HCT116 (cell line): ENCODE data around the gene TMEM240. TPM values are rescaled to one million over a fixed set of nuclear protein-coding genes. Genes with fewer than 3 reads are reported as not detected.
A peak's percentile ranks its signal among the peaks of the same experiment; 100 is the strongest.
"Not testable (repeated sequence)": the region's sequence is repeated elsewhere in the genome, so short reads cannot be mapped to it uniquely, and the experiment has no call there.

Source experiments
- ATAC-seq: fragments of 200-7000 bp; cut with Tn5 transposase; 2 replicates; pipeline ENCODE4 v1.9.1; 2020; ENCODE audit warnings: mild to moderate bottlenecking, moderate library complexity
- BruUV-seq: library from RNA; stranded (reverse); fragments of 400-500 nt; replicated peaks from 2 replicates; lab custom pipeline; 2021; lab: Mats Ljungman, UMichigan
- CTCF ChIA-PET: fragments of 300-600 bp; sonication (Branson Sonifier 250); formaldehyde crosslinking; loops from one replicate; lab custom pipeline; 2021; ENCODE audit warnings: antibody characterized with exemption; lab: Charles Lee
- POLR2A ChIA-PET: fragments of 300-600, 350-600 bp; sonication (Branson Sonifier 250); formaldehyde crosslinking; loops from one replicate; lab custom pipeline; 2021; ENCODE audit warnings: antibody characterized with exemption; lab: Charles Lee
- RAD21 ChIA-PET, 2 experiments: fragments of 300-600 bp; sonication (Branson Sonifier 250); formaldehyde crosslinking; loops; one replicate each; lab custom pipeline; 2023; ENCODE audit warnings: low total read pairs in 2 of 2; ENCODE audit not compliant: uncharacterized antibody in 2 of 2, unreplicated experiment in 2 of 2, low non-redundant PET in 1 of 2; lab: Charles Lee
- DNase-seq: peaks from one replicate; pipeline ENCODE4 v3.0.0-alpha.2; 2010; ENCODE audit warnings: low read depth, low spot score
- H2AFZ ChIP-seq: fragments of 200-600 bp; shearing (Covaris generic), sonication (generic); 2 replicates; pipeline ENCODE4 v1.6.1; 2017; ENCODE audit warnings: low read depth, mixed run types, mixed read lengths, antibody characterized with exemption, low read length; ENCODE audit not compliant: poor library complexity, severe bottlenecking
- H3K27ac ChIP-seq: 2 replicates; pipeline ENCODE4 v1.5.1; 2012; ENCODE audit warnings: low read depth, low read length
- H3K27me3 ChIP-seq: fragments of 200-600 bp; sonication (generic); 2 replicates; pipeline ENCODE4 v1.6.1; 2016; ENCODE audit warnings: mixed run types, low read length, mixed read lengths; ENCODE audit not compliant: insufficient read depth
- H3K36me3 ChIP-seq, 2 experiments: fragments of 200-500 bp in 1 of 2; fragments of 200-600 bp in 1 of 2; sonication (Bioruptor generic) in 1 of 2; sonication (generic) in 1 of 2; 2 replicates each; pipeline versions ENCODE4 v1.5.1 to v1.6.1; 2014 to 2016; ENCODE audit warnings: low read length in 2 of 2, inconsistent platforms in 1 of 2, mixed read lengths in 1 of 2, mixed run types in 1 of 2; ENCODE audit not compliant: insufficient read depth in 2 of 2, control insufficient read depth in 1 of 2
- H3K4me1 ChIP-seq, 2 experiments: fragments of 200-600 bp in 1 of 2; sonication (generic) in 1 of 2; 2 replicates each; pipeline versions ENCODE4 v1.5.1 to v1.6.1; 2012 to 2017; ENCODE audit warnings: low read length in 2 of 2, inconsistent platforms in 1 of 2, mild to moderate bottlenecking in 1 of 2, mixed read lengths in 1 of 2, mixed run types in 1 of 2, moderate library complexity in 1 of 2; ENCODE audit not compliant: insufficient read depth in 2 of 2, control insufficient read depth in 1 of 2
- H3K4me2 ChIP-seq: fragments of 200-600 bp; sonication (generic); 2 replicates; pipeline ENCODE4 v1.6.1; 2017; ENCODE audit warnings: mixed run types, low read length, mixed read lengths
- H3K4me3 ChIP-seq, 2 experiments: fragments of 200-600 bp in 1 of 2; sonication (generic) in 1 of 2; replicated peaks in 1 of 2; 2 replicates each; pipeline ENCODE4 v1.5.1; 2011 to 2016; ENCODE audit warnings: low read length in 2 of 2, control low read depth in 1 of 2, low read depth in 1 of 2, mild to moderate bottlenecking in 1 of 2, mixed read lengths in 1 of 2, mixed run types in 1 of 2
- H3K79me2 ChIP-seq: fragments of 200-600 bp; sonication (generic); 2 replicates; pipeline ENCODE4 v1.6.1; 2017; ENCODE audit warnings: mild to moderate bottlenecking, mixed run types, low read length, moderate library complexity, mixed read lengths; ENCODE audit not compliant: insufficient read depth
- H3K9ac ChIP-seq: fragments of 200-600 bp; sonication (generic); 2 replicates; pipeline ENCODE4 v1.6.1; 2016; ENCODE audit warnings: low read length, mixed read lengths
- H3K9me2 ChIP-seq: fragments of 200-600 bp; sonication (generic), shearing (Covaris generic); 2 replicates; pipeline ENCODE4 v1.6.1; 2017; ENCODE audit warnings: mixed run types, mild to moderate bottlenecking, moderate library complexity; ENCODE audit not compliant: insufficient read depth
- H3K9me3 ChIP-seq, 2 experiments: fragments of 200-500 bp in 1 of 2; fragments of 200-600 bp in 1 of 2; sonication (Bioruptor generic) in 1 of 2; sonication (generic) in 1 of 2; 2 replicates each; pipeline ENCODE4 v1.6.1; 2014 to 2017; ENCODE audit warnings: low read length in 2 of 2, mixed read lengths in 2 of 2, inconsistent platforms in 1 of 2, low read depth in 1 of 2, mild to moderate bottlenecking in 1 of 2, mixed run types in 1 of 2, moderate library complexity in 1 of 2; ENCODE audit not compliant: control insufficient read depth in 1 of 2, insufficient read depth in 1 of 2
- H4K20me1 ChIP-seq: fragments of 200-600 bp; sonication (generic), shearing (Covaris generic); 2 replicates; pipeline ENCODE4 v1.6.1; 2017; ENCODE audit warnings: mixed run types, mild to moderate bottlenecking, moderate library complexity; ENCODE audit not compliant: insufficient read depth
- JUND ChIP-seq: IDR thresholded peaks from 2 replicates; pipeline ENCODE4 v1.6.1; 2012
- intact Hi-C: fragments of 100-400 bp; cut with micrococcal nuclease; formaldehyde crosslinking; loops from 2 replicates; pipeline ENCODE4 v1.10.0; 2022
- total RNA-seq: library from RNA; stranded (reverse); gene quantifications from one replicate; pipeline ENCODE4 v1.2.1, GENCODE V29; 2021; ENCODE audit not compliant: unreplicated experiment

TMEM240 gene
- total RNA-seq, 1 experiment from 2014 or later, result 2.3 TPM

- no peak for TF ChIP-seq JUND
Measured at GRCh38 chr1:1487701-1488100, 52.7 kb downstream of the TMEM240 start (continued).

- POLR2A ChIA-PET, RAD21 ChIA-PET: not testable (repeated sequence)
- H3K36me3 ChIP-seq, result peaks cover 14 to 55% of the 10 kb centered on the region in 2 experiments
Measured at GRCh38 chr1:1485755-1486317, 54.6 kb downstream of the TMEM240 start.

GRCh38 chr1:1484976-1485750, 55.3 kb downstream of the TMEM240 start:
- H2AFZ ChIP-seq, RAD21 ChIA-PET, CTCF ChIA-PET, DNase-seq, BruUV-seq, H3K27me3 ChIP-seq, H3K4me3 ChIP-seq, H3K9ac ChIP-seq, H3K9me2 ChIP-seq, intact Hi-C loops, H3K4me2 ChIP-seq, POLR2A ChIA-PET, H4K20me1 ChIP-seq, H3K4me1 ChIP-seq, H3K9me3 ChIP-seq, H3K27ac ChIP-seq: not testable (repeated sequence)
- 0 out of 2 replicates have a peak, but pooled peaks have one; percentile 8 for ATAC-seq
- peaks cover 10% of the 10 kb centered on the region; the same call in 1 of the 2 replicates for H3K79me2 ChIP-seq
- peaks cover 14 to 48% of the 10 kb centered on the region in 2 experiments for H3K36me3 ChIP-seq

More at GRCh38 chr1:1485755-1486317, 54.6 kb downstream of the TMEM240 start:
- H3K27ac ChIP-seq, H3K4me3 ChIP-seq, H3K9me3 ChIP-seq, intact Hi-C loops, ATAC-seq, H4K20me1 ChIP-seq, BruUV-seq, H3K4me1 ChIP-seq, H3K27me3 ChIP-seq, H3K9ac ChIP-seq, CTCF ChIA-PET, DNase-seq, H3K4me2 ChIP-seq, H2AFZ ChIP-seq, H3K9me2 ChIP-seq, H3K79me2 ChIP-seq: not testable (repeated sequence)

Other genes with a start within 250 kb of the TMEM240 start
- gene ACAP3, start 232.7 kb downstream of the TMEM240 start, total RNA-seq, result 38.8 TPM
- 47.2 TPM for gene PUSL1, start 232.0 kb downstream of the TMEM240 start, total RNA-seq
- gene INTS11, start 216.0 kb downstream of the TMEM240 start, total RNA-seq, result 161 TPM
- gene CPTP, start 215.8 kb downstream of the TMEM240 start, total RNA-seq, result 16.3 TPM
- gene TAS1R3, start 209.3 kb downstream of the TMEM240 start, total RNA-seq, result 0.07 TPM
- 160 TPM for gene DVL1, start 191.2 kb downstream of the TMEM240 start, total RNA-seq
- 0.74 TPM for gene MXRA8, start 182.1 kb downstream of the TMEM240 start, total RNA-seq
- gene AURKAIP1, start 165.4 kb downstream of the TMEM240 start, total RNA-seq, result 200 TPM
- gene CCNL2, start 141.3 kb downstream of the TMEM240 start, total RNA-seq, result 173 TPM
- 131 TPM for gene MRPL20, start 133.3 kb downstream of the TMEM240 start, total RNA-seq
- not detected for gene ANKRD65, start 119.3 kb downstream of the TMEM240 start, total RNA-seq
- gene VWA1, start 104.9 kb downstream of the TMEM240 start, total RNA-seq, result 50.6 TPM
- gene ATAD3C, start 90.9 kb downstream of the TMEM240 start, total RNA-seq, result 0.61 TPM
- 62.9 TPM for gene ATAD3B, start 68.9 kb downstream of the TMEM240 start, total RNA-seq
- 92.3 TPM for gene ATAD3A, start 28.5 kb downstream of the TMEM240 start, total RNA-seq
- 134 TPM for gene SSU72, start 34.2 kb upstream of the TMEM240 start, total RNA-seq
- 8.4 TPM for gene FNDC10, start 59.5 kb upstream of the TMEM240 start, total RNA-seq
- gene MIB2, start 74.9 kb upstream of the TMEM240 start, total RNA-seq, result 194 TPM
- 8.7 TPM for gene MMP23B, start 91.5 kb upstream of the TMEM240 start, total RNA-seq
- gene CDK11B, start 118.4 kb upstream of the TMEM240 start, total RNA-seq, result 31.5 TPM
- gene SLC35E2B, start 152.2 kb upstream of the TMEM240 start, total RNA-seq, result 30.3 TPM
- gene CDK11A, start 183.7 kb upstream of the TMEM240 start, total RNA-seq, result 61.0 TPM
- 93.4 TPM for gene NADK, start 237.8 kb upstream of the TMEM240 start, total RNA-seq